Measurements from ENCODE around the gene TRIM7.
"Not testable (repeated sequence)": the region's sequence is repeated elsewhere in the genome, so short reads cannot be mapped to it uniquely, and the experiment has no call there.

The TRIM7 gene

DNA sequence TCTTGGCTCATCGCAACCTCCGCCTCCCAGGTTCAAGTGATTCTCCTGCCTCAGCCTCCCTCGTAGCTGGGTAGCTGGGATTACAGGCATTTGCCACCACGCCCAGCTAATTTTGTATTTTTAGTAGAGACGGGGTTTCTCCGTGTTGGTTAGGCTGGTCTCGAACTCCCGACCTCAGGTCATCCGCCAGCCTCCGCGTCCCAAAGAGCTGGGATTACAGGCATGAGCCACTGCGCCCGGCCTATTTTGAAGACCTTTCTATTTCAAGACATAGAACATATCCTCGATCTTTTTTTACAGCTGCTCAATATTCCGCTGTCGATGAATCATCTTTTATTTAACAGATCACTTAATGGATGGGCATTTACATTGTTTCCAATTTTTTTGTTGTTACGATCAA lies 5.7 kb upstream of the TRIM7 start:
- not testable (repeated sequence) for DNase-seq

- DNase-seq: not testable (repeated sequence)
Observed at GRCh38 chr5:181210148-181210547, 5.2 kb upstream of the TRIM7 start.

- not testable (repeated sequence) for DNase-seq
Observed at GRCh38 chr5:181209006-181209405, 4.0 kb upstream of the TRIM7 start.

GRCh38 chr5:181207960-181208253 lies 2.9 kb upstream of the TRIM7 start:
- DNase-seq: no peak

GRCh38 chr5:181207214-181207959 lies 2.4 kb upstream of the TRIM7 start:
- no peak for DNase-seq

GRCh38 chr5:181205761-181206649 lies 1.0 kb upstream of the TRIM7 start:
- no peak for DNase-seq

GRCh38 chr5:181204113-181204825 lies 727 bp downstream of the TRIM7 start:
- no peak for DNase-seq

- no peak for DNase-seq
Observed at GRCh38 chr5:181203777-181204112, 1.3 kb downstream of the TRIM7 start.

- DNase-seq: no peak
Observed at GRCh38 chr5:181203093-181203711, 1.8 kb downstream of the TRIM7 start.

- no peak for DNase-seq
Observed at GRCh38 chr5:181200816-181201215, 4.2 kb downstream of the TRIM7 start.

DNA sequence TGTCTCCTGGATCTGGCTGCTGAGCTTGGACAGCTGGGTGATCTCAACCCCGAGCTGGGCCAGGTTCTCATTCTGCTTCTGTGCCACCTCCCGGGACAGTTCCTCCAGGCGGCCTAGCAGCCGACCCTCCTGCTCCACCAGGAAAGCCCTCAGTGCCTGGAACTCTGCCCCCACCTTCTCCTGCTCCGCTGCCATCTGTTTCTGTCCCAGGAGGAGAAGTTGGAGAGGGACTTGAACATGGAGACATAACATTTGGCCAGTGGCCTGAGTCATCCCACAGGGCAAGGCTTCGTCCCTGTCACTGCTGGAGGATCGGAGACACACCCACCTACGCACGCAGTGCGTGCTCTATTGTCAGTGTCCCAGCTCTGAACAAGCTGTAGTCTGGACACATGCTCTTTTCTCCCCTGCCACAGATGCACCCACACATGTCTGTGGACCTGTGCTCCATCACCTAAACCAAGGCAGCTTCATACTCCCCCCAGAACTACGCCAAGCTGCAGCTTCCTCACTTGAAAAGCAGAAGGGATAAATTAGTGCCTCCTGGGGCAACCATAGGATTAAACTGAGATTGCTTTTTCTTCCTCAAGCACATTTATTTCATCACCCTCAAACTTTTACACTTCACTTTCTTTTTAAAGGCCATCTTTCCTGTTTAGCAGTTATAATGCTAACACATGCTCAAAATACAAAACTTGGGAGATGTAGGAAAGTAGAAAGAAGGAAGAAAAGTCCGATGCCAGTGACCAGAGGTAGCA lies 4.9 kb downstream of the TRIM7 start:
- no peak for DNase-seq

DNA sequence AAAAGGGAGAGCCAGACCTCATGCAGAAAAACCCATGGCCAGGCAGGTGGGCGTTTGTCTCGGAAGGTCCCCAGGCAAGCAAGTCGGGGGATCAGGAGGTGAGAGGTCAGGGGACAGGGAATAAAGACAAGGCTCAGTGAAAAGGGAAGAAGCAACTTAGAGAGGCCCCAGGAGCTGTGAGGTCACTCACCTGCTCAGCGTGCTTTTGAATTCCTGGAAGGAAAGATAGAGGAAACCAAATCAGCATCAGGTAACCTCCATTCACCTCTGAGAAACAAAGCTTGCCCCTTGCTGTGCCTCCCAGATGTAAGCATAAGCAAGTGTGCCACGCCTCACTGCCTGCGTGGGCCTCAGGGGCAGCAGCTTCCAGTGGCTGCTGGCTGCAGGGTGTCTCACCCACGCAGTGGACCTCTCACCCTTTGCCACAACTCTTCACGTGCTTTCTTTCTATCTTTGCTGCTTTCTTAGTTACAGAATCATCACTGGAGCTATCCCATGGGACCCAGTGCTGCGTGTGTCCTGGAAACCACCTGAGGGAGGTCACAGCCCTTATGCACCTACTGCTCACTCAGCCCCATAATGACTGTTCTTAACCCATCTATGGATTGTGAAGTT lies 6.0 kb downstream of the TRIM7 start:
- no peak for DNase-seq

- no peak for DNase-seq
Observed at GRCh38 chr5:181198106-181198685, 6.8 kb downstream of the TRIM7 start.

- no peak for DNase-seq
Observed at GRCh38 chr5:181197326-181197951, 7.6 kb downstream of the TRIM7 start.

- DNase-seq: no peak
Observed at GRCh38 chr5:181195249-181195761, 9.7 kb downstream of the TRIM7 start.

DNA sequence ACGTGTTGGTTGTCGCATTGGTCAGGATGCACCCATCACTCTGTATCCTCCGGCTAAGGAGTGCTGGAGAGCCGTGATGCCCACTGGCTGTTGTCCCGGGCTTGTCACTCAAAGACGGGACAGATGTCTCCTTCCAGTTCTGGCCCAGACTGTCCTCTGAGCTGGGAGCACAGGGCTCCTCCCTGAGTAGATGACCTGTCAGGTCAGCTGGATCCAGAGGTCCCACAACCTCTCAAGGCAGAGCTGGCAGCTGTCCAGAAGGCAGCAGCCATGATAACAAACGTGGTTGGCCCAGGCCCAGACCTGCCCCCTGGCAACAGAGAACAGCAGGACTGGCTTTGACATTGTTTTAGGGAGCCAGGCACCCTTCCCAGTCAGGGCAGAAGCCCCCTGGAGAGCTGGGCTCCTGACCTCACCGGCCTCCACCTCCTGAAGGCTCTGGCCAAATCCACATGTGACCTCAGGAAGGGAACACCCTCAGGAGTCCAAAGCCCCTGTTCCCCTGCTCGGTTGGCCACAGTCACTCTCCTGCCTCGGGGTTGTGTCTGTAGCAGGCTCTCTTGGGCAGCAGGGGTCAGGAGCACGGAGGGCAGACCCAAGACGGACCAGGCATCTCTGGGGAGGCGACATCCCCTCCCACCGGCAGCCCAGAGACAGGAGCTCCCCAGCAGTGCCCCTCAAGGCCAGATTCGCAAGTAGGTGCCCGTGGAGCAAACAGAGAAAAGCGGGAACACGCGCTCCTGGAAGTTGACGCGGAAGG lies 10.3 kb downstream of the TRIM7 start:
- no peak for DNase-seq

DNA sequence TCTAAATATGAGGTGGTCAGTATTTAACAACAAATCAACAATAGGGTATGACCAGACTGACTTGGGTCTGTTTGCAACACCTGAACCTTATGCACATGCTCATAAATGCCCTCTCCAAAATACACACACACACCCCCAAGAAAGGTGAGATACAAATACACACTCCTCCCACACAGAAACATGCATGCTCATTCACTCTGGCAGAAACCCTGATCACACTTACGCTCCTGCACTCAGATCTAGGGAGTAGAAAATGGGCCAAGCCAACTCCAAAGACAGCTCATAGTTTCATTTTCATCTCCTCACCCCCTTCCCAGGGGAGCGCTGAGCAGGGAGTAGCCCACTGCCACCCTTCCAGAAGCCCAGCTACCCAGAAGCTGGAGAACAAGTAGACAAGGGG lies 11.3 kb downstream of the TRIM7 start:
- no peak for DNase-seq

- DNase-seq: no peak
Observed at GRCh38 chr5:181192337-181193046, 12.5 kb downstream of the TRIM7 start.

GRCh38 chr5:181191526-181192336 lies 13.3 kb downstream of the TRIM7 start:
- DNase-seq: no peak
